ENCODE data around the gene MCU.

- TF ChIP-seq CTCF (IDR thresholded peaks at IDR 0.05; ENCODE audit: control extremely low read depth in 1 of 3, insufficient read depth in 1 of 3, low read depth in 1 of 3, low read length in 3 of 3) = no peak
- TF ChIP-seq CHD7 (IDR thresholded peaks at IDR 0.05; ENCODE audit: insufficient replicate concordance, low read length) = no peak
- TF ChIP-seq EGR1 (IDR thresholded peaks at IDR 0.05; ENCODE audit: borderline replicate concordance, low read depth, low read length) = no peak
- TF ChIP-seq CEBPB (IDR thresholded peaks at IDR 0.05; ENCODE audit: low read depth, low read length) = no peak
- TF ChIP-seq POLR2A (IDR thresholded peaks at IDR 0.05; ENCODE audit: control extremely low read depth in 1 of 2, low read depth in 2 of 2, low read length in 2 of 2) = no peak
- TF ChIP-seq SP4 (IDR thresholded peaks at IDR 0.05; ENCODE audit: low read length) = no peak
- TF ChIP-seq TAF1 (IDR thresholded peaks at IDR 0.05; ENCODE audit: low read depth, low read length) = no peak
- TF ChIP-seq BRCA1 (IDR thresholded peaks at IDR 0.05; ENCODE audit: low read depth, low read length) = no peak
Observed at GRCh38 chr10:72719941-72720592, 28.1 kb downstream of the MCU start.
